ENCODE results near the gene SSR3. TPM values are rescaled to one million over a fixed set of nuclear protein-coding genes. Genes with fewer than 3 reads are reported as not detected.

Gene SSR3
- total RNA-seq, 2 experiments from 2014 or later, result 113 to 118 TPM

Other genes starting within 250 kb of the SSR3 start
- 10 to 100 TPM; 50.9 to 59.9 TPM for gene TIPARP, start 119.5 kb upstream of the SSR3 start, total RNA-seq